Neural cell (in vitro differentiated cells): ENCODE measurements around the gene DYDC2. TPM values are rescaled to one million over a fixed set of nuclear protein-coding genes. Genes with fewer than 3 reads are reported as not detected.

Experiments
- H2AFZ ChIP-seq: fragments of 200-600, 300-800 bp; sonication (generic), shearing (Covaris generic); 2 replicates; pipeline ENCODE4 v1.6.0; 2014; ENCODE audit warnings: low read depth, mild to moderate bottlenecking, antibody characterized with exemption, low read length, moderate library complexity
- H3F3A ChIP-seq: fragments of 200-600 bp; shearing (Covaris generic); 2 replicates; pipeline ENCODE4 v1.6.1; 2016; ENCODE audit warnings: mild to moderate bottlenecking, moderate library complexity, mixed read lengths, antibody characterized with exemption, low read length; ENCODE audit not compliant: insufficient read depth, poor library complexity, severe bottlenecking
- H3K27ac ChIP-seq: fragments of 200-600, 300-800 bp; sonication (generic), shearing (Covaris generic); 2 replicates; pipeline ENCODE4 v1.5.1; 2014; ENCODE audit warnings: mild to moderate bottlenecking, low read length, moderate library complexity
- H3K27me3 ChIP-seq: fragments of 300-800, 200-600 bp; sonication (generic), shearing (Covaris generic); 2 replicates; pipeline ENCODE4 v1.6.0; 2014; ENCODE audit warnings: mild to moderate bottlenecking, low read depth, low read length, moderate library complexity; ENCODE audit not compliant: insufficient read depth
- H3K36me3 ChIP-seq: fragments of 300-800, 200-600 bp; sonication (generic), shearing (Covaris generic); 2 replicates; pipeline ENCODE4 v1.5.1; 2014; ENCODE audit warnings: mild to moderate bottlenecking, antibody characterized with exemption, low read length, moderate library complexity; ENCODE audit not compliant: insufficient read depth
- H3K4me2 ChIP-seq: fragments of 300-800, 200-600 bp; sonication (generic), shearing (Covaris generic); 2 replicates; pipeline ENCODE4 v1.6.0; 2014; ENCODE audit warnings: mild to moderate bottlenecking, low read length
- H3K4me3 ChIP-seq: fragments of 300-800, 200-600 bp; sonication (generic), shearing (Covaris generic); 2 replicates; pipeline ENCODE4 v1.5.1; 2014; ENCODE audit warnings: mild to moderate bottlenecking, low read length, moderate library complexity
- H3K79me2 ChIP-seq: fragments of 200-600 bp; shearing (Covaris generic); replicated peaks from 2 replicates; pipeline ENCODE4 v1.6.0; 2014; ENCODE audit warnings: mild to moderate bottlenecking, low read length, moderate library complexity; ENCODE audit not compliant: insufficient read depth
- H3K9ac ChIP-seq: fragments of 300-800, 200-600 bp; sonication (generic), shearing (Covaris generic); 2 replicates; pipeline ENCODE4 v1.6.1; 2016; ENCODE audit warnings: mild to moderate bottlenecking, low read length, mixed read lengths
- H3K9me2 ChIP-seq: fragments of 200-600 bp; shearing (Covaris generic); 2 replicates; pipeline ENCODE4 v1.6.1; 2016; ENCODE audit warnings: mild to moderate bottlenecking, low read length, mixed read lengths; ENCODE audit not compliant: insufficient read depth
- H3K9me3 ChIP-seq: fragments of 200-600, 300-800 bp; sonication (generic), shearing (Covaris generic); 2 replicates; pipeline ENCODE4 v1.6.1; 2016; ENCODE audit warnings: mild to moderate bottlenecking, mixed run types, low read length, moderate library complexity, mixed read lengths
- H4K20me1 ChIP-seq: fragments of 200-600 bp; shearing (Covaris generic); 2 replicates; pipeline ENCODE4 v1.6.1; 2016; ENCODE audit warnings: mild to moderate bottlenecking, mixed run types; ENCODE audit not compliant: insufficient read depth
- CTCF ChIP-seq: fragments of 450-650 bp; IDR thresholded peaks from 2 replicates; pipeline ENCODE4 v1.5.1; 2014; ENCODE audit warnings: antibody characterized with exemption, mild to moderate bottlenecking, moderate library complexity; ENCODE audit not compliant: poor library complexity, severe bottlenecking
- EP300 ChIP-seq: fragments of 450-650 bp; conservative IDR thresholded peaks from 2 replicates; pipeline ENCODE4 v1.6.1; 2014; ENCODE audit warnings: antibody characterized with exemption, mild to moderate bottlenecking, moderate library complexity; ENCODE audit not compliant: poor library complexity, severe bottlenecking
- EZH2 ChIP-seq: fragments of 200-600, 300-800 bp; shearing (Covaris generic), sonication (generic); IDR thresholded peaks from 2 replicates; pipeline ENCODE4 v1.6.1; 2014; ENCODE audit warnings: antibody characterized with exemption, low read length, borderline replicate concordance, mild to moderate bottlenecking; ENCODE audit not compliant: insufficient read depth, poor library complexity, severe bottlenecking
- MXI1 ChIP-seq: fragments of 450-650 bp; conservative IDR thresholded peaks from 2 replicates; pipeline ENCODE4 v1.6.1; 2014; ENCODE audit warnings: antibody characterized with exemption, mild to moderate bottlenecking; ENCODE audit not compliant: poor library complexity, severe bottlenecking
- POLR2AphosphoS5 ChIP-seq: IDR thresholded peaks from 2 replicates; pipeline ENCODE4 v1.6.1; 2012
- RAD21 ChIP-seq: fragments of 450-650 bp; conservative IDR thresholded peaks from 2 replicates; pipeline ENCODE4 v1.6.1; 2014; ENCODE audit warnings: antibody characterized with exemption, mild to moderate bottlenecking, moderate library complexity
- REST ChIP-seq: IDR thresholded peaks from 2 replicates; pipeline ENCODE4 v1.6.1; 2012; ENCODE audit warnings: borderline replicate concordance
- SMC3 ChIP-seq: fragments of 450-650 bp; conservative IDR thresholded peaks from 2 replicates; pipeline ENCODE4 v1.6.1; 2014; ENCODE audit warnings: antibody characterized with exemption, mild to moderate bottlenecking, moderate library complexity; ENCODE audit not compliant: poor library complexity
- TAF1 ChIP-seq: IDR thresholded peaks from 2 replicates; pipeline ENCODE4 v1.6.1; 2012; ENCODE audit warnings: low read depth
- polyA plus RNA-seq: library from polyadenylated mRNA; depleted of rRNA; stranded (reverse); fragments of >200 nt; gene quantifications from 2 replicates; pipeline ENCODE4 v1.2.3, GENCODE V29; 2014

Gene DYDC2
- polyA plus RNA-seq, 1 donor from 2014 or later = 2.4 TPM

GRCh38 chr10:80410578-80411145, 54.1 kb downstream of the DYDC2 start:
- Histone ChIP-seq H4K20me1 (no peaks in the 10 kb centered on the region), H3K27ac (no peak overlapping the region), H3F3A (no peaks in the 10 kb centered on the region), H3K9me2 (no peaks in the 10 kb centered on the region), H3K4me2 (no peak overlapping the region), H3K79me2 (peaks cover 7% of the 10 kb centered on the region), H3K9me3 (no peaks in the 10 kb centered on the region), H3K27me3 (no peaks in the 10 kb centered on the region), H2AFZ (no peak overlapping the region), H3K9ac (no peak overlapping the region), H3K36me3 (no peaks in the 10 kb centered on the region), H3K4me3 (no peak overlapping the region)
- no peak for TF ChIP-seq EP300
- TF ChIP-seq RAD21 = no peak
- no peak for TF ChIP-seq MXI1
- TF ChIP-seq EZH2 = no peak
- no peak for TF ChIP-seq CTCF
- TF ChIP-seq SMC3 = no peak
- TF ChIP-seq TAF1 = no peak
- no peak for TF ChIP-seq POLR2AphosphoS5
- no peak for TF ChIP-seq REST

- H3K4me3 ChIP-seq = no peak overlapping the region
- H3F3A ChIP-seq = no peaks in the 10 kb centered on the region
- H3K36me3 ChIP-seq = no peaks in the 10 kb centered on the region
- no peak overlapping the region for H2AFZ ChIP-seq
- H3K27ac ChIP-seq = no peak overlapping the region
- TF ChIP-seq POLR2AphosphoS5 = no peak
- TF ChIP-seq MXI1 = no peak
- no peak for TF ChIP-seq EP300
- no peak for TF ChIP-seq SMC3
- TF ChIP-seq CTCF = no peak
- TF ChIP-seq EZH2 = no peak
- no peak for TF ChIP-seq TAF1
- no peak for TF ChIP-seq RAD21
- no peak for TF ChIP-seq REST
- no peak overlapping the region for H3K9ac ChIP-seq
- H4K20me1 ChIP-seq = no peaks in the 10 kb centered on the region
- no peaks in the 10 kb centered on the region for H3K9me3 ChIP-seq
- peaks cover 7% of the 10 kb centered on the region for H3K79me2 ChIP-seq
- no peak overlapping the region for H3K4me2 ChIP-seq
- no peaks in the 10 kb centered on the region for H3K27me3 ChIP-seq
- no peaks in the 10 kb centered on the region for H3K9me2 ChIP-seq
These were observed 54.7 kb downstream of the DYDC2 start for GRCh38 chr10:80411267-80411668.
